ENCODE measurements around the gene FAM72C. TPM values are rescaled to one million over a fixed set of nuclear protein-coding genes. Genes with fewer than 3 reads are reported as not detected.
A peak's percentile ranks its signal among the peaks of the same experiment; 100 is the strongest.
"Not testable (repeated sequence)": the region's sequence is repeated elsewhere in the genome, so short reads cannot be mapped to it uniquely, and the experiment has no call there.

FAM72C gene
- not detected for total RNA-seq
- under 1 TPM in 1 of 2 donors, not detected in 1; 0.51 TPM for polyA plus RNA-seq
- long read RNA-seq, donor 1, result 0 reads
- long read RNA-seq, donor 2, result 0 reads

DNA sequence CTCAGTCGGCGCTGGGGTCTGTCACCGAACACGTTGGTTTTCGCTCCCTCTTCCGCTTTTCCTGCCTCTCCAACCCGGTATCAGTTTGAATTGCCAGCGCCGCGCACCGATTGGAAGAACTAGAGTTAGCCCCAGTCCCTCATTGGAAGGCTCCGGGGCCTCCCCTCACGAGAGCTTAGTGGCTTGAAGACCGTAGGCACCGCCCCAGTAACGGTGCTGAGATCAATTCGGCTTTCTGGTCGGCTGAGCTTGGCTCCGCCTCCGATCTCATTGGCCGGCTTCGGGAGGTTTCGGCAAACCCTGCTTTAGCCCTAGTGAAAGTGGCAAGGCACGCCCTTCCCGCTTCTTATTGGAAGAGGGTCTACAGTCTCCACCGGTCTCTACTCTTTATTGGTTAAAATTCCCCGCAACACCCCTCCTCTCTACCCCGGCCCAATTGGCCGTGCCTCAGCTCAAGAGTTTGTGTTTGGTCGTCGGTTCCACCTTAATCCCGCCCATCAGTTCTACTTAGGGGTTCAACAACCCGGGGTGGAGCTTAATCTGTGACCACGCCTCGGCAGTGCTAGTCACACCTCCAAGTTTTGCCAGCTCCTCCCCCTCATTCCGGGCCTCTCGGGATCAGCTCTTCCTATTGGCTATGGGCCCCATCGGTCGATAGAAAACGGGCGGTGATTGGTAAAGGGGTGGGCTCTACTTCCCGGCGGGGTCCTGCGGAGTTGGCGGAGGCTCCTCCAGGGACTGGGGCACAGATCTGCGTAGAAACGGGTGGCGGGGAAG lies at the start of gene FAM72C:
Gene FAM72C (minus strand): TSS at position 63 of the 777 bp plus-strand sequence. CDS start 845 bp downstream, outside the sequence.
- H3K9me3 ChIP-seq (ENCODE audit: control insufficient read depth, low read length); H3K4me3 ChIP-seq (ENCODE audit: low read length in 2 of 2); DNase-seq; H3K27ac ChIP-seq (ENCODE audit: low read depth in 1 of 2, low read length in 2 of 2); H3K4me1 ChIP-seq (ENCODE audit: control insufficient read depth in 1 of 2, insufficient read depth in 2 of 2, low read length in 2 of 2); H3K36me3 ChIP-seq (ENCODE audit: control insufficient read depth in 1 of 2, insufficient read depth in 2 of 2, low read length in 1 of 2); H3K27me3 ChIP-seq (ENCODE audit: control insufficient read depth in 1 of 2, insufficient read depth in 2 of 2, low read length in 1 of 2); intact Hi-C loops (cut with DNase I): not testable (repeated sequence)
- no CpG with 5 or more reads among the region's 48 CpGs for WGBS, 2 donors
- peak; percentile 95 for ATAC-seq (ENCODE audit: low FRiP score)

DNA sequence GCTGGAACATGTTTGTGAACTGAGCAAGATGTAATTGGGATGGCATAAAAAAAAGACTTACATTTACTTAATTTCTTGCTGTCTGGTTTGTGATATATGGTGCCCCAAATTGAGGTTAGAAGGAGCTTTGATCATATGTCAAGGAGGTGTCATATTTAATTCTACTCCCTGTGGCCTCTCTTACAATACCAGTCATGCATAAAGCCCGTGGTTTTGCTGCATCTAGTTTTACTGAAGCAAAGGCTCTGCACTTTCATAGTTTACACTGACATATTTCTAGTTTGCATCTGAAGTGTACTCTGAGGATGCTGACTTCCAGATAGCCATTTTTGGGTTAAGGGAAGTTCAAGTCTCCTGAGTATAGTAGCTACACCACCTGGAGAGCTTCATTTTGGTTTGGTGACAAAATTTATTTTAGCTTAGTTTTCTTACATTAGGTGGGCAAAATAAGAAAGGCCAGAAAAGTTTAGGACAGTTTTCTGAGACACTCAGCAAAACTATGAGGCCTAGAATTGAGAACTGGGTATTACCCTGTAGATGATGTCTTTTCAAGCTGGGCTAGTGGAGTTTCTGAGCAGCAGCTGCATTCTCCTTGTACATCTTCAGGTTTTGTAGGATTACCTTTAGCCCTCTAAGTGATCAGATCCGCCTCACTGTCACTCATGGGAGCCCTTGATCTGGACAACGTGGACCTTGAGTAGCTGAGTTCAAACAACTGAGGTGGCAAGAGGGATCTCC lies 48.4 kb upstream of the FAM72C start:
- intact Hi-C loops (cut with DNase I); H3K27ac ChIP-seq (ENCODE audit: low read depth in 1 of 2, low read length in 2 of 2); H3K9me3 ChIP-seq (ENCODE audit: control insufficient read depth, low read length); DNase-seq; ATAC-seq (ENCODE audit: low FRiP score); H3K4me3 ChIP-seq (ENCODE audit: low read length in 2 of 2); H3K27me3 ChIP-seq (ENCODE audit: control insufficient read depth in 1 of 2, insufficient read depth in 2 of 2, low read length in 1 of 2); H3K36me3 ChIP-seq (ENCODE audit: control insufficient read depth in 1 of 2, insufficient read depth in 2 of 2, low read length in 1 of 2); H3K4me1 ChIP-seq (ENCODE audit: control insufficient read depth in 1 of 2, insufficient read depth in 2 of 2, low read length in 2 of 2): not testable (repeated sequence)
- WGBS, 2 donors, result no CpG with 5 or more reads among the region's 3 CpGs

DNA sequence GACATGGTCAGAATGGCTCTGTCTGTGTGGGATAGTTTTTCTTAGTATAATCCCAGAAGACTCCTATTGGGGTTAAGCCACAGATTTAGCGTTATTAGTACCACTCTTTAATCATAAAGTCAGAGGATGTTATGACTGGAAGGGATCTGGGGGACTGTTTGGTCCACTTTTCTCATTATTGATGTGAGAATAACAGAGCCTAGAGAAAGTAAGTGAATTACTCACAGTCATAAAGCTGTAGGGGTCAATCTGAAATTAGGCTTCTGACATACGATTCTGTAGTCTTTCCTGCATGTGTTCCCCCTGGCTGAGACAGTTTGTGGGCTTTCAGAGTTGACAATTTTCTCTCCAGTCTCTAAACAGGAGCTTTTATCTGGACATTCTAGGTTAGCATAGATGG lies 47.3 kb upstream of the FAM72C start:
- ATAC-seq (ENCODE audit: low FRiP score); intact Hi-C loops (cut with DNase I); H3K4me1 ChIP-seq (ENCODE audit: control insufficient read depth in 1 of 2, insufficient read depth in 2 of 2, low read length in 2 of 2); H3K27ac ChIP-seq (ENCODE audit: low read depth in 1 of 2, low read length in 2 of 2); H3K36me3 ChIP-seq (ENCODE audit: control insufficient read depth in 1 of 2, insufficient read depth in 2 of 2, low read length in 1 of 2); H3K9me3 ChIP-seq (ENCODE audit: control insufficient read depth, low read length); DNase-seq; H3K27me3 ChIP-seq (ENCODE audit: control insufficient read depth in 1 of 2, insufficient read depth in 2 of 2, low read length in 1 of 2); H3K4me3 ChIP-seq (ENCODE audit: low read length in 2 of 2): not testable (repeated sequence)
- no CpG with 5 or more reads among the region's 2 CpGs for WGBS, 2 donors

DNA sequence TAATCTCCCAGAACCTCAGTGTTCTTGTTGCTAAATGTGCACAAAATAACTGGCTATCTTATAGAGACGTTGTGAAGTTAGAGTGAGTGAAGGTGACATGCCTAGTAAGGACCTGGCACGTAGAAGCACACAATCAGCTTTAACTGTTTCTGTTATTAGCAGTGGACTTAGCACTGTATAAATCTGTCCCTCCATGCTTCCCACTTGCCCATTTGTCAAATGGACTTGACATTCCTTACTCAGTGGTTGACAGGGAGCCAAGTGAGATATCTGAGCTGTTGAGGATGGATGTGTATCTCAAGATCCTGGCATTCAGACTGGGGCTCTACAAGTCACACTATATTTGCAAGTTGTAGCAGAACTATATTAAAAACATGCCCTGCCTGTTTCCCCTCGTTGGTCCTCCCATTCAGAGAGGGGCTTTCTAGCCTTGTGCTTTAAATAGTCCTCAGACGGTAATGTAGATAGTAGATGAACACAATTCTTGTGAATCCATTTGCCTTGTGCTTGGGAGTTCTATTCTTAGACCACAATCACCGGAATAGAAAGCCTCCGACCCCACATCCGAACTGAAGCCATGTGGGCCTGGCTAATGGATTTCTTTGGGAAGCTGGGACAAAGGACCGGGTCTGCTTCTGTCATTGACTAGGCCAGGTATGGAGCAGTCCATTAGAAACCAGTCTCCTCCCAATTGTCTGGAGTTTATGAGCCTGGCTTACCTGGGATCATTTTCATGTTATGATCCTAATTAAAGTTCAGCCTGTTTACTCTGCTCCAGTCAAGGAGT lies 43.6 kb upstream of the FAM72C start:
- H3K4me3 ChIP-seq (ENCODE audit: low read length in 2 of 2), result not testable (repeated sequence)
- peak; percentile 56 for ATAC-seq (ENCODE audit: low FRiP score)

DNA sequence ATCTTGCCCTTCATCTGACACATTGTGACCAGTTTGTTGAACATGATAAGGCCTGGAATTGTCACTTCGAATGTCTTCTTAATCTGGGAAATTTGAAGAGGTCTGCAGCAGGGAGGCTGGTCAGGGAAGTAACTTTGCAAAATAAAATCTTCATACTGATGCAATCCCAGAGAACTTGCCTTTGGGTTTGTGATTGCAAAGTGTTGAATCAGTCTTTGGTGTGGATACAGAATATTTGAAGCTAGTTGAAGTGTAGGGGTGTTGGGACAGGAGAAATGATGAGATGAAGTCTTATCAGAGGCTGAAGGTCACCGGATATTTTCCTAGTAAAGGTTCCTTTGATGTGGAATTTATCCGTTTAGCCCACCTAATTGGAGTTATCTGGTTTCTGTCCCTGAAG lies 42.7 kb upstream of the FAM72C start:
- H3K27ac ChIP-seq (ENCODE audit: low read depth in 1 of 2, low read length in 2 of 2); intact Hi-C loops (cut with DNase I); DNase-seq; H3K4me1 ChIP-seq (ENCODE audit: control insufficient read depth in 1 of 2, insufficient read depth in 2 of 2, low read length in 2 of 2); H3K9me3 ChIP-seq (ENCODE audit: control insufficient read depth, low read length); ATAC-seq (ENCODE audit: low FRiP score); H3K27me3 ChIP-seq (ENCODE audit: control insufficient read depth in 1 of 2, insufficient read depth in 2 of 2, low read length in 1 of 2); H3K4me3 ChIP-seq (ENCODE audit: low read length in 2 of 2); H3K36me3 ChIP-seq (ENCODE audit: control insufficient read depth in 1 of 2, insufficient read depth in 2 of 2, low read length in 1 of 2): not testable (repeated sequence)
- no CpG with 5 or more reads among the region's 3 CpGs for WGBS, 2 donors

More for the DNA sequence above, 43.6 kb upstream of the FAM72C start:
- intact Hi-C loops (cut with DNase I); H3K36me3 ChIP-seq (ENCODE audit: control insufficient read depth in 1 of 2, insufficient read depth in 2 of 2, low read length in 1 of 2); H3K27me3 ChIP-seq (ENCODE audit: control insufficient read depth in 1 of 2, insufficient read depth in 2 of 2, low read length in 1 of 2); H3K27ac ChIP-seq (ENCODE audit: low read depth in 1 of 2, low read length in 2 of 2); DNase-seq; H3K4me1 ChIP-seq (ENCODE audit: control insufficient read depth in 1 of 2, insufficient read depth in 2 of 2, low read length in 2 of 2); H3K9me3 ChIP-seq (ENCODE audit: control insufficient read depth, low read length): not testable (repeated sequence)
- 10 to 28% methylated on average over 3 of the region's 8 CpGs for WGBS, 2 donors

- intact Hi-C loops (cut with DNase I); ATAC-seq (ENCODE audit: low FRiP score); H3K9me3 ChIP-seq (ENCODE audit: control insufficient read depth, low read length); H3K27me3 ChIP-seq (ENCODE audit: control insufficient read depth in 1 of 2, insufficient read depth in 2 of 2, low read length in 1 of 2); DNase-seq; H3K4me1 ChIP-seq (ENCODE audit: control insufficient read depth in 1 of 2, insufficient read depth in 2 of 2, low read length in 2 of 2); H3K36me3 ChIP-seq (ENCODE audit: control insufficient read depth in 1 of 2, insufficient read depth in 2 of 2, low read length in 1 of 2); H3K27ac ChIP-seq (ENCODE audit: low read depth in 1 of 2, low read length in 2 of 2); H3K4me3 ChIP-seq (ENCODE audit: low read length in 2 of 2): not testable (repeated sequence)
- no CpG with 5 or more reads among the region's 4 CpGs for WGBS, 2 donors
These were observed 42.3 kb upstream of the FAM72C start for GRCh38 chr1:144014121-144014520.

- H3K4me3 ChIP-seq (ENCODE audit: low read length in 2 of 2); H3K9me3 ChIP-seq (ENCODE audit: control insufficient read depth, low read length); H3K27me3 ChIP-seq (ENCODE audit: control insufficient read depth in 1 of 2, insufficient read depth in 2 of 2, low read length in 1 of 2); H3K4me1 ChIP-seq (ENCODE audit: control insufficient read depth in 1 of 2, insufficient read depth in 2 of 2, low read length in 2 of 2); H3K27ac ChIP-seq (ENCODE audit: low read depth in 1 of 2, low read length in 2 of 2); H3K36me3 ChIP-seq (ENCODE audit: control insufficient read depth in 1 of 2, insufficient read depth in 2 of 2, low read length in 1 of 2); intact Hi-C loops (cut with DNase I); DNase-seq: not testable (repeated sequence)
- peak; percentile 34 for ATAC-seq (ENCODE audit: low FRiP score)
- no CpG with 5 or more reads among the region's 4 CpGs for WGBS, 2 donors
These were observed 40.5 kb upstream of the FAM72C start for GRCh38 chr1:144012168-144012733.

- DNase-seq; H3K9me3 ChIP-seq (ENCODE audit: control insufficient read depth, low read length); ATAC-seq (ENCODE audit: low FRiP score); H3K27ac ChIP-seq (ENCODE audit: low read depth in 1 of 2, low read length in 2 of 2); intact Hi-C loops (cut with DNase I); H3K36me3 ChIP-seq (ENCODE audit: control insufficient read depth in 1 of 2, insufficient read depth in 2 of 2, low read length in 1 of 2); H3K4me3 ChIP-seq (ENCODE audit: low read length in 2 of 2); H3K27me3 ChIP-seq (ENCODE audit: control insufficient read depth in 1 of 2, insufficient read depth in 2 of 2, low read length in 1 of 2); H3K4me1 ChIP-seq (ENCODE audit: control insufficient read depth in 1 of 2, insufficient read depth in 2 of 2, low read length in 2 of 2): not testable (repeated sequence)
- no CpG with 5 or more reads among the region's 3 CpGs for WGBS, 2 donors
These were observed 37.6 kb upstream of the FAM72C start for GRCh38 chr1:144009410-144009809.

All from aorta (tissue), 5 donors.